Tibial nerve (tissue), 4 donors: Measurements from ENCODE around the gene FBXO47.

Source experiments
- CTCF ChIP-seq, 5 experiments: fragments of 200-600 bp in 3 of 5; fragments of 450-650 bp in 2 of 5; sonication (generic) in 3 of 5; IDR thresholded peaks; one replicate each; pipeline ENCODE4 v1.5.1; 2016 to 2019; ENCODE audit warnings: antibody characterized with exemption in 5 of 5, mild to moderate bottlenecking in 3 of 5, moderate library complexity in 2 of 5
- EP300 ChIP-seq, 2 donors: sonication (generic); formaldehyde crosslinking; IDR thresholded peaks; one replicate each; pipeline ENCODE4 v1.6.1; 2017; ENCODE audit warnings: antibody characterized with exemption in 2 of 2, mild to moderate bottlenecking in 1 of 2
- POLR2A ChIP-seq, 2 donors: fragments of 450-650 bp; IDR thresholded peaks; one replicate each; pipeline ENCODE4 v1.6.1; 2017; ENCODE audit warnings: antibody characterized with exemption in 2 of 2, mild to moderate bottlenecking in 2 of 2, moderate library complexity in 2 of 2

GRCh38 chr17:38900978-38901656 lies 66.1 kb downstream of the FBXO47 start:
- TF ChIP-seq CTCF (IDR thresholded peaks at IDR 0.05), result no peak
- TF ChIP-seq POLR2A (IDR thresholded peaks at IDR 0.05), result no peak
- peak in 1 of 2 donors; percentile 11 for TF ChIP-seq EP300 (IDR thresholded peaks at IDR 0.05)
